IMR-90 (cell line): Measurements from ENCODE around the gene GPLD1.

ENCODE experiments used
- CHD1 ChIP-seq: IDR thresholded peaks from 2 replicates; pipeline ENCODE4 v1.6.1; 2012; ENCODE audit warnings: low read depth, low read length, improper control_type of control experiment
- CTCF ChIP-seq: conservative IDR thresholded peaks from 2 replicates; pipeline ENCODE4 v1.5.1; 2012; ENCODE audit warnings: mild to moderate bottlenecking, low read depth, low read length, improper control_type of control experiment
- FOS ChIP-seq: fragments of 150-350 bp; IDR thresholded peaks from 2 replicates; pipeline ENCODE4 v1.6.1; 2016; ENCODE audit warnings: low read depth, low read length
- MAZ ChIP-seq: IDR thresholded peaks from 2 replicates; pipeline ENCODE4 v1.6.1; 2012; ENCODE audit warnings: low read depth, mild to moderate bottlenecking, low read length, improper control_type of control experiment, moderate library complexity, borderline replicate concordance
- POLR2A ChIP-seq: IDR thresholded peaks from 2 replicates; pipeline ENCODE4 v1.6.1; 2012; ENCODE audit warnings: mild to moderate bottlenecking, low read depth, low read length
- RCOR1 ChIP-seq: IDR thresholded peaks from 2 replicates; pipeline ENCODE4 v1.6.1; 2012; ENCODE audit warnings: mild to moderate bottlenecking, low read length, improper control_type of control experiment; ENCODE audit not compliant: insufficient replicate concordance
- RFX5 ChIP-seq: IDR thresholded peaks from 2 replicates; pipeline ENCODE4 v1.8.0; 2012; ENCODE audit warnings: low read depth, mild to moderate bottlenecking, low read length, moderate library complexity
- SMC3 ChIP-seq: fragments of 150-350 bp; IDR thresholded peaks from 2 replicates; pipeline ENCODE4 v1.6.1; 2016; ENCODE audit warnings: low read depth, mild to moderate bottlenecking, antibody characterized with exemption, low read length, moderate library complexity
- USF2 ChIP-seq: fragments of 150-350 bp; IDR thresholded peaks from 2 replicates; pipeline ENCODE4 v1.6.1; 2017; ENCODE audit warnings: mild to moderate bottlenecking, antibody characterized with exemption, low read length, low read depth

DNA sequence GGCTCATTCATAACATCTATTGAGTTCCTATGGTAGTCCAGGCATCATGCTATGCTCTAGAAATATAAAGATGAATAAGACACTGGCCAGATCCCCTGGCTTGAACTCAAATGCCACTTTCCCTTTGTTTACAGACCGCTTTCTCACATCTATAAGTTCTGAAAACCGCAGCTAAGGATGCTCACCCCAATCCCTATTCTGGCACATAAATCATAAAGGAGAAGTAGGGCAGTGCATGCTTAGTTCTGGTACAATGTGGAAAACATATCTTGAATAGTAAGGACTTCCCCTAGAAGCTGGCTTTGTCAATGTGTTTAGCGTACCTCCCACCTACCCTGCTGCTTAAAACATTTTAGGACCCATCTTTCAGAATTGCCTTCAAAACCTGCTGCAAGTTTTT, 60.2 kb downstream of the GPLD1 start:
- TF ChIP-seq CTCF: no peak
- no peak for TF ChIP-seq SMC3
- no peak for TF ChIP-seq POLR2A
- no peak for TF ChIP-seq RFX5
- TF ChIP-seq RCOR1: no peak
- TF ChIP-seq USF2: no peak
- TF ChIP-seq CHD1: no peak
- TF ChIP-seq MAZ: no peak
- no peak for TF ChIP-seq FOS
